MCF 10A (cell line): ENCODE measurements around the gene GNB5. TPM values are rescaled to one million over a fixed set of nuclear protein-coding genes. Genes with fewer than 3 reads are reported as not detected.

ENCODE experiments used
- BruUV-seq: library from RNA; stranded (reverse); fragments of 400-500 nt; replicated peaks from 2 replicates; lab custom pipeline; 2021; lab: Mats Ljungman, UMichigan
- CTCF ChIA-PET: fragments of 300-600 bp; sonication (Branson Sonifier 250); formaldehyde crosslinking; extraction: SDS; loops from one replicate; lab custom pipeline; 2021; ENCODE audit warnings: antibody characterized with exemption, inconsistent platforms; lab: Yijun Ruan, JAX
- POLR2A ChIA-PET: fragments of 300-600, 350-650 bp; sonication (Branson Sonifier 250); formaldehyde crosslinking; extraction: SDS; loops from one replicate; lab custom pipeline; 2020; ENCODE audit warnings: antibody characterized with exemption, inconsistent platforms; lab: Yijun Ruan, JAX
- DNase-seq: peaks from one replicate; pipeline ENCODE4 v3.0.0-alpha.2; 2018; ENCODE audit not compliant: unreplicated experiment
- H3K27ac Mint-ChIP-seq: one replicate; pipeline ENCODE4 v1.8.0; 2022; ENCODE audit warnings: mild to moderate bottlenecking, low read depth, mixed read lengths; ENCODE audit not compliant: unreplicated experiment
- H3K27me3 Mint-ChIP-seq: one replicate; pipeline ENCODE4 v1.8.0; 2022; ENCODE audit warnings: mixed read lengths; ENCODE audit not compliant: insufficient read depth, unreplicated experiment
- H3K36me3 Mint-ChIP-seq: one replicate; pipeline ENCODE4 v1.8.0; 2022; ENCODE audit warnings: mild to moderate bottlenecking, moderate library complexity, mixed read lengths; ENCODE audit not compliant: insufficient read depth, unreplicated experiment
- H3K4me1 Mint-ChIP-seq: one replicate; pipeline ENCODE4 v1.8.0; 2022; ENCODE audit warnings: mixed read lengths; ENCODE audit not compliant: insufficient read depth, unreplicated experiment
- H3K4me3 Mint-ChIP-seq: one replicate; pipeline ENCODE4 v1.8.0; 2022; ENCODE audit warnings: mild to moderate bottlenecking, moderate library complexity, mixed read lengths; ENCODE audit not compliant: unreplicated experiment
- H3K9me3 Mint-ChIP-seq: one replicate; pipeline ENCODE4 v1.8.0; 2022; ENCODE audit warnings: mixed read lengths; ENCODE audit not compliant: unreplicated experiment
- intact Hi-C: fragments of 100-400 bp; cut with micrococcal nuclease; formaldehyde crosslinking; loops from 2 replicates; pipeline ENCODE4 v1.14.1; 2022
- total RNA-seq: library from RNA; stranded (reverse); gene quantifications from 2 replicates; pipeline ENCODE4 v1.2.3, GENCODE V29; 2022
- TF ChIP-seq, protein P1 (sequence below): fragments of 200-600 bp; IDR thresholded peaks from one replicate; pipeline ENCODE4 v1.8.0; 2022; ENCODE audit warnings: antibody characterized with exemption, mild to moderate bottlenecking; ENCODE audit not compliant: unreplicated experiment

Gene GNB5
- total RNA-seq, 1 experiment from 2014 or later: 31.8 TPM

DNA sequence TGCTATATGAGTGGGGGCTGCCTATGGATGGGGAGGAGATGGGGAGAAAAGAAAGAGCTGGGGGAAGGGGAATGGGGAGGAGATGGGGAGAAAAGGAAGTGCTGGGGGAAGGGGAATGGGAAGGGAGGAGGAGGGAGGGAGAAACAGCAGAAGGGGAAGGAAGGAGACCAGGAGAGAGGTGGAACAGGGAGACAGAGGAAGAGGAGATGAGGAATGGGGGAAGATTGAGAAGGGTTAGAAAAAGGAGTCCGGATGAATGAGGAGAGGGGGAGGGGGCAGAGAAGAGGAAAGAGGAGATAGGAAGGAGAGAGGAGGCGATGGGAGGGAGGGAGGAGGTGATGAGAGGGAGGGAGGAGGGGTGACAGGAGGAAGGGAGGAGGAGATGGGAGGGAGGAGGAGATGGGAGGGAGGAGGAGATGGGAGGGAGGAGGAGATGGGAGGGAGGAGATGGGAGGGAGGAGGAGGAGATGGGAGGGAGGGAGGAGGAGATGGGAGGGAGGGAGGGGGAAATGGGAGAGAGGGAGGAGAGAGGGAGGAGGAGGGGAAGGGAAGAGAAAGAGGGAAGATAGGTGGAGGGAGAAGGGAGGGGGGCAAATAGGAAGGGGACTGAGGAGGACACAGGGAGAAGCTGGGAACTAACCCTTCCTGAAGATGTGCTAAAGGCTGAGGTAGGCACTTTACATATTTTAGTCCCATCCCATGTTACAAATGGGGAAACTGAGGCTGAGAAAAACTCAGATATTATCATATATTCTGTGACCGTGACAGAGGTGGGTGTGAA lies 72.0 kb downstream of the GNB5 start:
- H3K9me3 Mint-ChIP-seq: no peaks in the 10 kb centered on the region
- POLR2A ChIA-PET: interaction anchor here (0.6 kb wide), 1 partner anchor 11 kb away, joined by 3 read pairs; no protein-coding TSS in a partner anchor
- H3K27me3 Mint-ChIP-seq: no peaks in the 10 kb centered on the region
- BruUV-seq: no TSS peak
- CTCF ChIA-PET: interaction anchor here (0.6 to 1.3 kb wide), 6 partner anchors 8 to 788 kb away, joined by 3 to 4 read pairs (median 4); no protein-coding TSS in a partner anchor
- DNase-seq: no peak
- TF ChIP-seq, protein P1, sequence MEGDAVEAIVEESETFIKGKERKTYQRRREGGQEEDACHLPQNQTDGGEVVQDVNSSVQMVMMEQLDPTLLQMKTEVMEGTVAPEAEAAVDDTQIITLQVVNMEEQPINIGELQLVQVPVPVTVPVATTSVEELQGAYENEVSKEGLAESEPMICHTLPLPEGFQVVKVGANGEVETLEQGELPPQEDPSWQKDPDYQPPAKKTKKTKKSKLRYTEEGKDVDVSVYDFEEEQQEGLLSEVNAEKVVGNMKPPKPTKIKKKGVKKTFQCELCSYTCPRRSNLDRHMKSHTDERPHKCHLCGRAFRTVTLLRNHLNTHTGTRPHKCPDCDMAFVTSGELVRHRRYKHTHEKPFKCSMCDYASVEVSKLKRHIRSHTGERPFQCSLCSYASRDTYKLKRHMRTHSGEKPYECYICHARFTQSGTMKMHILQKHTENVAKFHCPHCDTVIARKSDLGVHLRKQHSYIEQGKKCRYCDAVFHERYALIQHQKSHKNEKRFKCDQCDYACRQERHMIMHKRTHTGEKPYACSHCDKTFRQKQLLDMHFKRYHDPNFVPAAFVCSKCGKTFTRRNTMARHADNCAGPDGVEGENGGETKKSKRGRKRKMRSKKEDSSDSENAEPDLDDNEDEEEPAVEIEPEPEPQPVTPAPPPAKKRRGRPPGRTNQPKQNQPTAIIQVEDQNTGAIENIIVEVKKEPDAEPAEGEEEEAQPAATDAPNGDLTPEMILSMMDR: no peak
- intact Hi-C loops: no loop called here
- H3K36me3 Mint-ChIP-seq: peaks cover 12% of the 10 kb centered on the region
- no peak overlapping the region for H3K4me3 Mint-ChIP-seq
- H3K4me1 Mint-ChIP-seq: peaks cover 5% of the 10 kb centered on the region
- peak overlapping the region; percentile 71 for H3K27ac Mint-ChIP-seq

DNA sequence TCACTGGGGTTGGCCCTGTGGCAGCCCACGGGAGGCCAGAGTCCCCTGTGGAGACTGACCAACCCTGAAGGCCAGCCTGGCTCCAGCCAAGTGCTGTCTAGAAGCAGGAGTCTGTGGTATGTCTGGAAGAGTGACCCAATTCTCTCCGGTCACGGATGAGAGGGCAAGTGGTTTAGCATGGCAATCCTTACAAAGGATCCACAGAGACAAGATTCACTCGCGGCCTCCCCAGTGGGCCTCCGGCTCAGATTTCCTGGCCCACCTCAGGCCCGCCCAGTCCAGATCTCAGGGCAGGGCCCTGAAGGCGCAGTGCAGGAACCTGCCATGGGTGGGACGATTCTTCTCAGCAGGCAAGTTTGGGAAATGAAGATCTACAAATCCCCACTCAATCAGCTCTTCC lies 73.6 kb downstream of the GNB5 start:
- intact Hi-C loops: no loop called here

DNA sequence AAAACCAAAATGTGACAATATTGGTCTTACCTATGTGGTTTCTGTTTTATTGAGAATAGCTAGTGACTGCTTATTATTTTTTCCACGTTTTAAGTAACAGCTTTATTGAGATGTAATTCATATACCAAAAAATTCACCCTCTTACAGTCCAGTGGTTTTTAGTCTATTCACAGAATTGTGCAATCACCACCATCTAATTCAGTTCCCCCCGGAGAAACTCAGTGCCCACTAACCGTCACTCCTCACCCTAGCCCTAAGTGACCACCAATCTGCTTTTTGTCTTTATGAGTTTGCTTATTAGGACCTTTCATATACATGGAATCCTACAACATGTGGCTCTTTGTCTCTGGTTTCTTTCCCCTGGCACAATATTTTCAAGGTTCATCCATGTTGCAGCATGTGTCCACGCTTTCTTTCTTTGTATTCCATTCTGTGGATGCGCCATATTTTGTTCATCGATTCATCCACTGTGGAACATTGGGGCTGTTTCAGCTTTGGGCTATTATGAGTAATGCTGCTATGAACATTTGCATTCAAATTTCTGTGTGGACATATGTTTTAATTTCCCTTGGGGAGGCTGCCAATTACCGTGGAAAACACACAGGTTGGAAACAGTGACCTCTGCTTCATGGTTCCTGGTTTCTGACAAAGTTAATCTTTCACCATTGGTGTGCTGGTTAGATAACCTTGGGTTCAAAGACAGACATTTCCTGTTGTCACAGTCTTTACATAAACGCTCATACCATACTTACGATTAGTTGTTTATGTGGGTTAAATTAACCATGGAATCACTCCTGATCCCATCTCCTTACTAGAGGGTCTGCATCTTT lies 75.4 kb downstream of the GNB5 start:
- Mint-ChIP-seq H3K27ac (no peak overlapping the region), H3K9me3 (no peaks in the 10 kb centered on the region), H3K4me1 (peaks cover 5% of the 10 kb centered on the region), H3K27me3 (no peaks in the 10 kb centered on the region), H3K36me3 (peaks cover 6% of the 10 kb centered on the region), H3K4me3 (no peak overlapping the region)
- no TSS peak for BruUV-seq
- intact Hi-C loops: no loop called here
- ChIA-PET POLR2A (interaction anchor here (0.6 to 2.0 kb wide), 7 partner anchors 10 to 51 kb away, joined by 3 to 6 read pairs (median 4); no protein-coding TSS in a partner anchor), CTCF (interaction anchor here (1.0 kb wide), 1 partner anchor 25 kb away, joined by 3 read pairs; no protein-coding TSS in a partner anchor)
- no peak for DNase-seq
- TF ChIP-seq, protein P1: no peak

More for the DNA sequence above, 73.6 kb downstream of the GNB5 start:
- ChIA-PET CTCF (no interaction called here), POLR2A (interaction anchor here (1.1 kb wide), 2 partner anchors 14 to 39 kb away, joined by 3 read pairs; no protein-coding TSS in a partner anchor)
- H3K27me3 Mint-ChIP-seq: no peaks in the 10 kb centered on the region
- H3K4me3 Mint-ChIP-seq: no peak overlapping the region
- TF ChIP-seq, protein P1: no peak
- H3K9me3 Mint-ChIP-seq: no peaks in the 10 kb centered on the region
- no TSS peak for BruUV-seq
- peaks cover 5% of the 10 kb centered on the region for H3K4me1 Mint-ChIP-seq
- H3K27ac Mint-ChIP-seq: peak overlapping the region; percentile 71
- peaks cover 17% of the 10 kb centered on the region for H3K36me3 Mint-ChIP-seq
- no peak for DNase-seq
